AG09309 (cell line): ENCODE data around the gene MYBPC2.

Source experiments
- DNase-seq: peaks from one replicate; pipeline ENCODE4 v3.0.0-alpha.2; 2010; ENCODE audit warnings: low read depth
- H3K4me3 ChIP-seq: 2 replicates; pipeline ENCODE4 v1.5.1; 2011; ENCODE audit warnings: mild to moderate bottlenecking, low read depth, low read length, moderate library complexity; ENCODE audit not compliant: control insufficient read depth
- CTCF ChIP-seq: IDR thresholded peaks from 2 replicates; pipeline ENCODE4 v1.5.1; 2011; ENCODE audit warnings: mild to moderate bottlenecking, low read depth, low read length, inconsistent platforms; ENCODE audit not compliant: insufficient read depth, control insufficient read depth; ENCODE audit errors: missing control alignments

MYBPC2 gene

DNA sequence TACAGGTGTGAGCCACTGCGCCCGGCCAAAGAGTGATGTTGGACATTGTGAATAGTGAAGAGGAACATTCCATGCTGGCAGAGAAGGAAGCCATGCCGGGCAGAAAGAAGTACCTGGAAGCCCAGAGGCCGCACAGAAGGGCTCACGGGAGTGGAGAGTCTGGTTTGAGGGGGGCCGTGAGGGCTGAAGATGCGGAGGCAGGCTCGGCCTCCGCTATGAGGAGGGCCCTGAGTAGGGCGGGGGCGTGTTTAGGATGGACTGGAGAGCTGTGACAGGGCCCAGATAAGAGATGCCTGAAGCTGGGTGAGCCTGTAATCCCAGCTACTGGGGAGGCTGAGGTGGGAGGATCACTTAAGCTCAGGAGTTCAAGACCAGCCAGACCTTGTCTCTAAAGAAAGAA is 76.7 kb downstream of the MYBPC2 start:
- no peak for TF ChIP-seq CTCF
- no peak for DNase-seq
- H3K4me3 ChIP-seq, result no peak overlapping the region

DNA sequence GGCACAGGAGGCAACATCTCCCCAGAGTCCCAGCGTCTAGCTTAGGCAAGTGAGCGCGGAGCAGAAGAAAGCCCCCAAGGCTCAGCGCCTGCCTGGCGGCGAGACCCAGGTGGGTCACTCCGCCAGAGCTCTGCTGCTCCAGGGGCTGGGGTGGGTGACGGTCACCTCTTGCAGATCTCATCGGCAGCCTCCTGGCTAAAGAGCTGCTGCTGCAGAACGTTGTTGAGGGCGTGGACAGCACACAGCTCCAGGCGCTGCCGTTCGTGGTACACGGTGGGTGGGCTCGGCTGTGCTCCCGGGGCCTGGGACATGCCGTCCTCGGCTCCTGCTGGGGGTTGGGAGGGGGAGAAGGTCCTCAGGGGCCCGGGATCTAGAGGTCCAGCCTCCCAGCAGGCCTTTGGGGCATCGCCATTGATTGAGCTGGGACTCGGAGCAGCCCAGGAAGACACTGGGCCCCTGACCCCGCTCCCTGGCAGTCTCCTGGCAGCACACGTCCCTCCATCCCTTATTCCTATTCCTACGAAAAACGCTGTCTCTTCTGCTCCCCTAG is 77.5 kb downstream of the MYBPC2 start:
- no peak for TF ChIP-seq CTCF
- peak overlapping the region; percentile 70 for H3K4me3 ChIP-seq
- DNase-seq, result no peak

DNA sequence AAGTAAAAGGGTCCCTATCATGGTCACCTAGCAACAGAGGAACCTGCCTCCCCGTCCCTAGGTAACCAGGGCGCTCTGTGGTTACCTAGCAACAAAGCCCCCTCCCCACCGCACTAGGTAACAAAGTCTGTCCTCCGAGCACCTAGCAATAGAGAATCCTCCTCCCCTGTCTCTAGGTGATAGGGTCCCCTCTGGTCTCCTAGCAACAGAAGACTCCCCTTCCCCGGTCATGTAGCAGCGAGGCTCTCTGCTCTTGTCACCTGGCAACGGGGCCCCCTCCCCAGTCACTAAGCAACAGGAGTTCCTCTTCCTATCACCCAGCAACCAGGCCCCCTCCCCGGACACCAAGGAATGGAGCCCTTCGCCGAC is 78.0 kb downstream of the MYBPC2 start:
- no peak for TF ChIP-seq CTCF
- no peak for DNase-seq
- H3K4me3 ChIP-seq, result peak overlapping the region; percentile 70

DNA sequence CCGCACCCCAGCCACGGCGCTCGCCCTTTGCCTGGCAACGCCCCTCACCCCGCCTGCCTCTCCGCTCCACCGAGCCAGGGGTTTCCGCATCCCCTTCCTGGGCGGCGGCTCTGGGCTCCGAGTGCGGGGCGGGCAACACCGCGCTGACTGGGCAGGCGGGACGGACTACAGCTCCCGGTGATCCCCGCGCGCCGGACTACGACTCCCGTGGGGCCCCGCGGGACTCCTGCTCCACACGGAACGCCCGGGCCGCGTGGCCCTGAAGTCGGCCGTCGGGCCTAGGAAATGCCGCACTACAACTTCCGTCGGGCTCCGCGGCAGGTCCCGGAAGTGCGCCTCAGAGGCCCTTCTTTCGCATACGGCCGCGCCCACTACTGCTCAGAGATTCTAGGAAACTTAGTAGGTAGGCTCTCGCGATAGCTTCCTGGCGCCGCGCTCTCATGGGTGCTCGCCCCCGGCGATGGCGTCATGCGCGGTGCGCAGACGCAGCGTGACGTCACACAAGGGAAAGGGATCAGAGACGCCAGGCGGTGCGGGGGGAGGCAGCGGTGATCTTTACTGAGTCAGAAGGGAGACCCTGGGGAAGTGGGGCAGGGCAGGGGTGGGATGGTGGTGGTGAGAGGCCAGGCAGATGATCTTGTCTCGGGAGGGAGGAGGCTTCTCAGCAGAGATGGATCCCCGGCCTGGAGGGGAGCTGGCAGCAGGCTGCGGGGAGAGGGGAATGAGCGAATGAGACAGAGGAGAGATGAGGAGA is 78.6 kb downstream of the MYBPC2 start, which contains the start of gene JOSD2:
Gene JOSD2, minus strand, starts transcription at position 123 of the 754 bp plus-strand sequence. CDS start 760 bp downstream, outside the sequence.
- no peak for TF ChIP-seq CTCF
- peak within 1 kb of the TSS; percentile 70 for H3K4me3 ChIP-seq
- DNase-seq, result peak; percentile 94

GRCh38 chr19:50512112-50512998 is 79.7 kb downstream of the MYBPC2 start:
- no peak overlapping the region for H3K4me3 ChIP-seq
- no peak for DNase-seq
- TF ChIP-seq CTCF, result no peak

GRCh38 chr19:50512999-50513745 is 80.5 kb downstream of the MYBPC2 start:
- DNase-seq, result no peak
- H3K4me3 ChIP-seq, result no peak overlapping the region
- no peak for TF ChIP-seq CTCF
